Measurements from ENCODE around the gene SPRR5.

Gene SPRR5

DNA sequence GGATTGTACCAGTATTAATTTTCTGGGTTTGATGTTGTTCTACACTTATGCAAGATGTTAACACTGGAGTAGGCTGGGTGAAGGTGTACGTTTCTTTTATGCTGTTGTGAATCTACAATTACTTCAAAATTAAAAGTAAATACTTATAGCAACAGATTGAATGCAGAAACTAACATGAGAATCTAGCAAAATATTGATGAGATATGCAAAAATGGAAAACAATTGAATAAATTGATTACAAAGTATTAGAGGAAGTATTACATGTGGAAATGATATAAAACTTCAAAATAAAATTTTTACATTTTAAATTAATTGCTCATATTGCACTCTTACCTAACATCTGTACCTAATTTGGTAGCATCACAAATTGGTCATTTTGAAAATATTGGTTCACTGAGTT is 48.8 kb downstream of the SPRR5 start:
- Histone ChIP-seq H3K9ac (ENCODE audit: low read depth, low read length) (no peak overlapping the region), H3K27me3 (ENCODE audit: control insufficient read depth, insufficient read depth, low read length) (no peaks in the 10 kb centered on the region)

GRCh38 chr1:152996633-152997400 is 49.8 kb downstream of the SPRR5 start:
- Histone ChIP-seq H3K36me3 (ENCODE audit: control insufficient read depth, insufficient read depth, low read length) (no peaks in the 10 kb centered on the region), H3K9me3 (ENCODE audit: control insufficient read depth, insufficient read depth, low read length) (no peaks in the 10 kb centered on the region), H3K9ac (ENCODE audit: low read depth, low read length) (no peak overlapping the region), H3K27me3 (ENCODE audit: control insufficient read depth, insufficient read depth, low read length) (peaks cover 2% of the 10 kb centered on the region), H3K4me3 (ENCODE audit: low read depth, low read length) (no peak overlapping the region), H3K4me1 (ENCODE audit: control insufficient read depth, insufficient read depth, low read length) (no peaks in the 10 kb centered on the region)

More for the DNA sequence above, 48.8 kb downstream of the SPRR5 start:
- Histone ChIP-seq H3K4me3 (ENCODE audit: low read depth, low read length) (no peak overlapping the region), H3K36me3 (ENCODE audit: control insufficient read depth, insufficient read depth, low read length) (no peaks in the 10 kb centered on the region), H3K4me1 (ENCODE audit: control insufficient read depth, insufficient read depth, low read length) (no peaks in the 10 kb centered on the region), H3K9me3 (ENCODE audit: control insufficient read depth, insufficient read depth, low read length) (no peaks in the 10 kb centered on the region)

DNA sequence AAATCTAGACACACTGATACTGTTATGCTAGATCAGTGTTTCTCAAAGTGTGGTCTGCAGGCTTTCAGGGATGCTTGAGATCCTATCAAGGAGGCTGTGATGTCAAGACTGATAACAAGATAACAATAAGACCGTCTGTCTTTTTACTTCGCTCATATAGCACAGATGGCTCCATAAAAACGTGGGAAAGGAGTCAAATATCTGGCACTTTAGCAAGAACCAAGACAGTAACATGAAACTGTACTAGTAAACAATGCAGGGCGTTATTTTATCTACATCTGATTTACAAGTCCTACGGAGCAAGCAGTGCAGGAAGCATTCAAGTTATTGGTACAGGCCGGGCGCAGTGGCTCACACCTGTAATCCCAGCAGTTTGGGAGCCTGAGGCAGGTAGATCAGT is 50.9 kb downstream of the SPRR5 start:
- Histone ChIP-seq H3K9ac (ENCODE audit: low read depth, low read length) (no peak overlapping the region), H3K9me3 (ENCODE audit: control insufficient read depth, insufficient read depth, low read length) (no peaks in the 10 kb centered on the region), H3K4me1 (ENCODE audit: control insufficient read depth, insufficient read depth, low read length) (no peaks in the 10 kb centered on the region), H3K36me3 (ENCODE audit: control insufficient read depth, insufficient read depth, low read length) (no peaks in the 10 kb centered on the region), H3K27me3 (ENCODE audit: control insufficient read depth, insufficient read depth, low read length) (peaks cover 2% of the 10 kb centered on the region), H3K4me3 (ENCODE audit: low read depth, low read length) (no peak overlapping the region)

GRCh38 chr1:152998476-152998875 is 51.5 kb downstream of the SPRR5 start:
- Histone ChIP-seq H3K36me3 (ENCODE audit: control insufficient read depth, insufficient read depth, low read length) (no peaks in the 10 kb centered on the region), H3K27me3 (ENCODE audit: control insufficient read depth, insufficient read depth, low read length) (peaks cover 2% of the 10 kb centered on the region), H3K4me3 (ENCODE audit: low read depth, low read length) (no peak overlapping the region), H3K9ac (ENCODE audit: low read depth, low read length) (no peak overlapping the region), H3K9me3 (ENCODE audit: control insufficient read depth, insufficient read depth, low read length) (no peaks in the 10 kb centered on the region), H3K4me1 (ENCODE audit: control insufficient read depth, insufficient read depth, low read length) (no peaks in the 10 kb centered on the region)

Data from iPS-15b (cell line).